ELF-1 (cell line): ENCODE data around the gene SLX1A.
A peak's percentile ranks its signal among the peaks of the same experiment; 100 is the strongest.
"Not testable (repeated sequence)": the region's sequence is repeated elsewhere in the genome, so short reads cannot be mapped to it uniquely, and the experiment has no call there.

Source experiments
- DNase-seq: peaks from one replicate; pipeline ENCODE4 v3.0.0-alpha.2; 2016; ENCODE audit warnings: low read depth, low spot score

SLX1A gene

DNA sequence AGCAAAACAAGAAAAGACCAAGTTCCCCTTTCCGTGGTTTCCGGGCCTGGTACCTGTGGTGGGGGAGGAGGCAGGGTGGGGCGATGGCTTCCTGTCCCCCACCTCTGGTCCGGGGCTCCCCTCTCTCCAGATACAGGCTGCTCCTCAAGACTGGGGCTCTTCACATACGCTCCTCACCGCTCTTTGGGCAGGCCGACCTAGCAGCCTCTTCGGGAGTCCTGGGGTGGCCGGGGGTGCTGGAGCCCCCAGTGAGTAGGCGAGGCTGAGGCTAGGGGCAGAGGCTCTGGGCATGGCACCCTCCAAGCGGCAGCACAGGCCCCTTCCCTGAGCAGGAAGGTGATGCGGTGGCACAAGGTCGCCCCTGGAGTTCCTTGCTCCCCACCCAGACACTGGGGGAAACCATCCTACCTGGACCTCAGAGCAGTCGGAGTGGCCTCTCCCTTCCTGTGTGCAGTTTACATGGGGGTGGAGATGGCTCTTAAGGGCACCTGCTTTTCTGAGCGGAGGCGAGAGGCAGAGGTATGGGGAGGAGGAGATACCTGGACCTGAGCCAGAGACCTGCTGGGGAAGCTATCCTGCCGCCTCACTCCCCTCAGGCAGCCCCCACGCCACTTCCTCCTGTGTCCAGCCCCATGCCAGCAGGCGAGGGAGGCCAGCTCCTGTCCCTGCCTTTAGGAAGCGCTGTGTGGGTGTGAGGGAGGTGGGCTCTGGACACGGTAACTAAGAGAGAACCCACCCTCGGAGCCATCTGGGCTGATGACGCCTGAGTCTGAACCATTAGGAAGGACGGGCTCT lies 9.4 kb upstream of the SLX1A start:
- DNase-seq: no peak

DNA sequence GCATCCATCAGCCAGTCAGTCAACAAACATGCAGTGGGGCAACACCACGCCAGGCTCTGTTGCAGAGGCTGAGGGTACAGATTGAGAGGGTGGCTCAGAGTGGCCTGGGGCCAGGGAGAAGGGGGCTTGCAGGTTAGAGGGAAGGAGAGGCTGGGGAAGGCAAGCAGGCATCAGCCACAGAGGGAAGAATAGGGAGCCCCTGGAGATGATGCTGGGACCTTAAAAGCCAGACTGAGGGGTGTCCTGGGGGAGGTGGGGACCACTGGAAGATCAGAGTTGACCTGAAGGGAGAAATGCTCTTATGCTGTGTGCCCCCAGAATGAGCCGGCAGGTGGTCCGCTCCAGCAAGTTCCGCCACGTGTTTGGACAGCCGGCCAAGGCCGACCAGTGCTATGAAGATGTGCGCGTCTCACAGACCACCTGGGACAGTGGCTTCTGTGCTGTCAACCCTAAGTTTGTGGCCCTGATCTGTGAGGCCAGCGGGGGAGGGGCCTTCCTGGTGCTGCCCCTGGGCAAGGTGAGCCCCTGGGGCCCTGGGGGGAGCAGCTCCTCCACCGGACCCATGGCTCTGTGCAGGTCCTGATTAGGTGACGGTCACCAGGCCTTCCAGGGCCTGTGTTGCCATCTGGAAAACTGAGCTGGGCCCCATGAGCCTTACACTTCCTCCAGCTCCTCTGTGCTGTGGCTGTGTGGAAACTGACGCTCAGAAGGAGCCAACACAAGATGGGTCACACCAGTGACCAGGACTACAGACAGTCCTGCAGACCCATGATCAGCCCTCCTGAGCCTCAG lies 8.6 kb upstream of the SLX1A start:
- no peak for DNase-seq

DNA sequence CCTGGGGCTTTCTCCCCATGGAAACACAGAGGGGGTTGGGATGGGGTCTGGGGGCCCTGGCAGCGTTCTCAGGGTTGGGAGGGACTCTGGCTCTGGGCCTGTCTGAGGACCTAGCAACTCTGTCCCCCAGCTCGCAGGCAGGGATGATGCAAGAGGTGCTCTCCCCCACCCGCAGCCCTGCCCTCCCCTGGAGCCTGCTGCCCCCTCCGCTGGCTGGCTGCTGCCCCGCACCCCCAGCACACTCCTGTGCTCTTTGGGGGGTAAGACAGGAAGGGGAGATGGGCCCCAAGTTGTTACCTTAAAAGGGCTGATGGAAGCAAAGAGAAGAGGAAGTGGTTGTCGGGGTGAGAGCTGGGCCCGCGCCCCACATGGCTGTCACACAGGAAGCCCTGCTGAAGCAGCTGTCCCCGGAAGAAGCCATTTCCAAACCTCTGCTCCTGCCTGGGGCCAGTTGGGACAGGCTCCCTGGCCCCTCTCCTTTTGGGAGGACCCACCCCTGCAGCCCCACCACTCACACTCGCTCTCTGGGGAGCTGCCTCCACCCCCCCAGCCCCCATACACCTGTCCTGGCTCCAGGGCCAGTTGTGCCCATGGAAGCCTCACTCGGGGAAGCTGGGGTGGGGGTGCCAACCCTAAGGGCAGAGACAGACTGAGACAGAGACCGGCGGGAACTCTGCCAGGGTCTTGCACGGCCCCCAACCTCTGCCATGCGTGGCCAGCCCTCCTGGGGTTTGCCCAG lies 7.8 kb upstream of the SLX1A start:
- DNase-seq: no peak

DNA sequence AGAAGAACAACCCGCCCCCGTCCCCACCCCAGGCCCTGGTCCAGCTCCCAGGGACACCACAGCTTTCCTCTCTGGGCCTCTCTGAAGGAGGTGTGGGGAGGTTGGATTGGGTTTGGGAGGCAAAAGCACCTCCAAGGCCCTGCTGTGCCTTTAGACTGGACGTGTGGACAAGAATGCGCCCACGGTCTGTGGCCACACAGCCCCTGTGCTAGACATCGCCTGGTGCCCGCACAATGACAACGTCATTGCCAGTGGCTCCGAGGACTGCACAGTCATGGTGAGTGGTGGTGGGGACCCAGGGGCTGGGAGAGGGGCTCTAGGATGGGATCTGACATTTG lies 7.3 kb upstream of the SLX1A start:
- no peak for DNase-seq

DNA sequence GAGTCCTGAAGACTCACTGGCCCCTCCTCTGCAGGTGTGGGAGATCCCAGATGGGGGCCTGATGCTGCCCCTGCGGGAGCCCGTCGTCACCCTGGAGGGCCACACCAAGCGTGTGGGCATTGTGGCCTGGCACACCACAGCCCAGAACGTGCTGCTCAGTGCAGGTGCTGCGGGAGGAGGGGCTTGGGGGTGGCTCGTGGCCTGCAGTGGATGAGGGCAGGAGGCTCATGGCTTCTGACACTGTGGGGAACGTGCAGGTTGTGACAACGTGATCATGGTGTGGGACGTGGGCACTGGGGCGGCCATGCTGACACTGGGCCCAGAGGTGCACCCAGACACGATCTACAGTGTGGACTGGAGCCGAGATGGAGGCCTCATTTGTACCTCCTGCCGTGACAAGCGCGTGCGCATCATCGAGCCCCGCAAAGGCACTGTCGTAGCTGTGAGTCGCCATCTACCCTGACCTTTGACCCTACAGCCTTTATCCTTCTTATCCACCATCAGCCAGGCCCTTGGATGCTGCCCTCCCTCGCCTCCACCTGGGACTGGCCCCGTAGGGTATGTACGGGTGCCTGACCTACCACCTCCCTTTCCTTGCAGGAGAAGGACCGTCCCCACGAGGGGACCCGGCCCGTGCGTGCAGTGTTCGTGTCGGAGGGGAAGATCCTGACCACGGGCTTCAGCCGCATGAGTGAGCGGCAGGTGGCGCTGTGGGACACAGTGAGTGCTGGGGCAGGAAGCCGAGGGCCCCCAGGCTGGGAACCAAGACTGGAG lies 6.7 kb upstream of the SLX1A start:
- peak; percentile 75 for DNase-seq

DNA sequence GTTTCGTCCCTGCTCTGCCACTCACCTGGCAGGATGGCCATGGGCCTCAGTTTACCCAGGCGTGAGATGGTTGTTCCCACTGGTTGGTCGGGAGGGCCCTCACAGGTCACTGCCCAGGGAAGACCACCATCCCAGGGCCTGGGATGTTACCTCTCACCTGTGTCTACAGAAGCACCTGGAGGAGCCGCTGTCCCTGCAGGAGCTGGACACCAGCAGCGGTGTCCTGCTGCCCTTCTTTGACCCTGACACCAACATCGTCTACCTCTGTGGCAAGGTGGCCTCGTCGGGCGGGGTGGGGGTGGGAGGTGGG lies 6.2 kb upstream of the SLX1A start:
- DNase-seq: no peak

DNA sequence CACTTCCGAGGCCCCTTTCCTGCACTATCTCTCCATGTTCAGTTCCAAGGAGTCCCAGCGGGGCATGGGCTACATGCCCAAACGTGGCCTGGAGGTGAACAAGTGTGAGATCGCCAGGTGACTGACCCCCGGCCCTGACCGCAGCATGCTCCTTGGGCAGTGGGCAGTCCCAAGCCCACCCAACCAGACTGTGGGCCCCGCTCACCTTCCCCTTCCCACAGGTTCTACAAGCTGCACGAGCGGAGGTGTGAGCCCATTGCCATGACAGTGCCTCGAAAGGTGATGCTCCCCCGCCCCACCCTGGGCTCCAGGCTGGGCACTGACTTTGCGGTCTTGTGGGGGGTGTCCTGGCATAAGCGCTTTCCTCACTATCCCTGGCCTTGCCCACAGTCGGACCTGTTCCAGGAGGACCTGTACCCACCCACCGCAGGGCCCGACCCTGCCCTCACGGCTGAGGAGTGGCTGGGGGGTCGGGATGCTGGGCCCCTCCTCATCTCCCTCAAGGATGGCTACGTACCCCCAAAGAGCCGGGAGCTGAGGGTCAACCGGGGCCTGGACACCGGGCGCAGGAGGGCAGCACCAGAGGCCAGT lies 5.6 kb upstream of the SLX1A start:
- no peak for DNase-seq

DNA sequence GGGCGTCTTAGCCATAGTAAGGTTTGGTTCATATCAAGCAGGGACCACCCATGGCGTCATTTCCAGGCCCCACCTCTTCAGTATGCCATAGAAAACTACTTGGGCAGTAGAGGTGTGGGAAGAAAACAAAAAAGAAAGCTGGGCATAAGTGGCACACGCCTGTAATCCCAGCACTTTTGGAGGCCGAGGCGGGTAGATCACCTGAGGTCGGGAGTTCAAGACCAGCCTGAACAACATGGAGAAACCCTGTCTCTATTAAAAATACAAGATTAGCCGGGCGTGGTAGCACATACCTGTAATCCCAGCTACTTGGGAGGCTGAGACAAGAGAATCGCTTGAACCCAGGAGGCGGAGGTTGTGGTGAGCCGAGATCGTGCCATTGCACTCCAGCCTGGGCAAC lies 2.5 kb upstream of the SLX1A start:
- DNase-seq: not testable (repeated sequence)

DNA sequence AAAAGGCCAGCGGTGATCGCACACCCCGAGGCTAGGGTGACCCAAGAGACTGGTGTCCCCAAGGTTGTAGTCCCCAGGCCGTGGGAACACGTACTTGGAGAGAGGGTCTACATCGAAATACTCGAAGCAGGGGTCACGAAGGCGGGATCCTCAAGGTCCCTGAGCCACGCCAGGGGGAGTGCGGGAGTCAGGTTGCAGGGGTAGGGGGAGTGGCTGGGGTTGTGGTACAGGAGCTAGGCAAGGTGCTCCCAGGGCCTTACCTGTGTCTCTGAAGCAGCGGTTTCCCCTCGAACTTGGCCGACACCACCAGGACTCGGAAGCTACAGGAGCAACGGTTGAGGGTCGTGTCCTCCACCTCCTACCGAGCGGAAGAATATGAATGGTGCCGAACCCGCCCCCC lies 577 bp upstream of the SLX1A start:
- not testable (repeated sequence) for DNase-seq

DNA sequence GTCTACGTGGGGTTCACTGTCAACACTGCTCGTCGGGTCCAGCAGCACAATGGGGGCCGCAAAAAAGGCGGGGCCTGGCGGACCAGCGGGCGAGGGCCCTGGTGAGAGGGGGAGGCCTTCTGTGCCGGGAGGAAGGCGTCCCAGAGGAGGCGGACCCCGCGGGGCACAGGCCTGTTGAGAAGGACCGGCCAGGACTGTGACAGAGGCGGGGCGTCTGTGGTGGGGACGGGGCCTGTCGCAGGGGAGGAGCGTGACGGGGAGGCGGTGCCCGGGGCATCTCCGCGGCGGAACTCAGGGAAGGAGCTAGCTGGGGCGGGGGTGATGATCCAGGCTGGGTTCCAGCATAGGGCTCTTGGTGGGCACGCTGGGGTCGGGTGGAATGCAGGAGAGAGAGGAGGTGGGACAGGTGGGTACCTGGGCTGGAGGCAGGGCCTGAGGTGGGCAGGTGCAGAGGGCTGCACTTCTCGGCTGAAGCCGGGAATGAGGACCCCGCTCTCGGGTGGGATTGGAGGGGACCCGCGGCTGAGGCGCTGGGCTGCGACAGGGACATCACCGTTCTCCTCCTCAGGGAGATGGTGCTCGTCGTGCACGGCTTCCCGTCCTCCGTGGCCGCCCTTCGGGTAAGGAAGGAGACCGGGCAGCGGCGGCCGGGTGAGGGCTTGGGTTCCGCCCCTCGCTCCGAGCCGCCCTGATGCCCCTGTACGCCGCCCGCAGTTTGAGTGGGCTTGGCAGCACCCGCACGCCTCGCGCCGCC lies 674 bp downstream of the SLX1A start:
- not testable (repeated sequence) for DNase-seq

DNA sequence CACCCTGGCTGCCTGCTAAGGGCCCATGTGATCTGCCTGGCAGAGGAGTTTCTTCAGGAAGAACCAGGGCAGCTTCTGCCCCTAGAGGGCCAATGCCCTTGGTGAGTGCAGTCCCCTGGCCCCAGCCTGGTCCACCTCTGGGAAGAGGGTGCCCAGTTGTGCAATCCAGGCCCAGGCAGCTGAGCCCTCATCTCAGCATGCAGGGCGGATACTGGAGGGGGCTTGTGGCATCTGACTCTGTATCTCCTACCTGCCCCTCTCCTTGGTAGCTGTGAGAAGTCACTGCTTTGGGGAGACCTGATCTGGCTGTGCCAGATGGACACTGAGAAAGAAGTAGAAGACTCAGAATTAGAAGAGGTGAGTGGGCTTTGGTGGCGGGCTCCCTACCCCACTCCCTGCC lies 3.3 kb downstream of the SLX1A start:
- DNase-seq: not testable (repeated sequence)

DNA sequence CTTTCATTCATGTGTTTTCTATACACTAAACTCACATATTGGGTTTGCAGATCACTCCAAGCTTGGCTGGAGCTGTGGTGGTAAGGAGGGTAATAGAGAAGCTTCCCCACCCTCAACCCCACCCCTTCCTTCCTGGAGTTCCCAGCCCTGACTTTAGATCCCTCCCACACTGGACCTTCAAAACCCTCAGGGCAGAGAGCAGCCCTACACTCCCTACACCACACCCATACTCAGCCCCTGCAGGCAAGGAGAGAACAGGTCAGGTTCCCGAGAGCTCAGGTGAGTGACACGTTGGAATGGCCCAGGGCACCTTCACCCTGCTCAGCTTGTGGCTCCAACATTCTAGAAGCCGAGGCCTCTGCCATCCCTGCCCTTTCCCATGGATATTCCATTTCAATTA lies 5.4 kb downstream of the SLX1A start, which contains the start of gene SULT1A3:
TSS of gene SULT1A3 (plus strand) at position 207 of the 400 bp plus-strand sequence. CDS start 1,474 bp downstream, outside the sequence.
- DNase-seq: not testable (repeated sequence)

DNA sequence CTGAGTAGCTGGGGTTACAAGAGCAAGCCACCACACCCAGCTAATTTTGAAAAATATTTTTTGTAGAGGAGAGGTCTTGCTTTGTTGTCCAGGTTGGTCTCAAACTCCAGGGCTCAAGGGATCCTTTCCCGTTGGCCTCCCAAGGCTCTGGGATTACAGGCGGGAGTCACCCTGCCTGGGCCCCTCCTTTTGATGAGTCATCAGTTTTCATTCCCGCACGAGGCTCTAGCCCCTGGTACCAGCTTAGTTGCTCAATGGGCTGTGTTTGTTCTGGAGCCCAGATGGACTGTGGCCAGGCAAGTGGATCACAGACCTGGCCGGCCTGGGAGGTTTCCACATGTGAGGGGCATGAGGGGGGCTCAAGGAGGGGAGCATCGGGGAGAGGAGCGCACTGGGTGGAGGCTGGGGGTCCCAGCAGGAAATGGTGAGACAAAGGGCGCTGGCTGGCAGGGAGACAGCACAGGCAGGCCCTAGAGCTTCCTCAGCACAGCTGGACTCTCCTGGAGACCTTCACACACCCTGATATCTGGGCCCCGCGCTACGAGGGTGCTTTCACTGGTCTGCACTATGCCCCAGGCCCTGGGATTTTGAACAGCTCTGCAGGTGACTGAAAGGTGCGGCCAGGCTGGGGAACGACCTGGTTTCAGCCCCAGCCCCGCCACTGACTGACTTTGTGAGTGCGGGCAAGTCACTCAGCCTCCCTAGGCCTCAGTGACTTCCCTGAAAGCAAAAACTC lies 6.1 kb downstream of the SLX1A start:
- DNase-seq: not testable (repeated sequence)

DNA sequence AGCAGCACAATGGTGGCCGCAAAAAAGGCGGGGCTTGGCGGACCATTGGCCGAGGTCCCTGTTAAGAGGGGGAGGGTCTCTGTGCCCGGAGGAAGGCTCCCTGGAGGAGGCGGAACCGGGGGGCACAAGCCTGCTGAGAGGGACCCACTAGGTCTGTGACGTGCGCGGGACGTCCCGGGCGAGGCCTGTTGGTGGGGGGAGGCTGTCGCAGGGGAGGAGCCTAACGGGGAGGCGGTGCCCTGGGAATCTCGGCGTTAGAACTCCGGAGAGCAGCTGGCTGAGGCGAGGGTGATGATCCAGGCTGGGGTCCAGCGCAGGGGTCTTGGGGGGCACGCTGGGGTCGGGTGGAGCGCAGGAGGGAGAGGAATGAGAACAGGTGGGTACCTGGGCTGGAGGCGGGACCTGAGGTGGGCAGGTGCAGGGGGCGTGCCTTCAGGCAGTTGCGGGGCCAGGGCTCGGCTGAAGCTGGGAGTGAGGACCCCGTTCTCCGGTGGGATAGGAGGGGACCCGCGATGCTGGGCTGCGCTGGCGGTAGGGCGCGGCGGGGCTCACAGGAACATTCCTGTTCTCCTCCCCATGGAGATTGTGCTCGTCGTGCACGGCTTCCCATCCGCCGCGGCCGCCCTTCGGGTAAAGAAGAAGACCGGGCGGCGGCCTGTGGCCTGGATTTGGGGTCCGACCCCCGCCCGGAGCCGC lies 12.0 kb downstream of the SLX1A start:
- DNase-seq: not testable (repeated sequence)

DNA sequence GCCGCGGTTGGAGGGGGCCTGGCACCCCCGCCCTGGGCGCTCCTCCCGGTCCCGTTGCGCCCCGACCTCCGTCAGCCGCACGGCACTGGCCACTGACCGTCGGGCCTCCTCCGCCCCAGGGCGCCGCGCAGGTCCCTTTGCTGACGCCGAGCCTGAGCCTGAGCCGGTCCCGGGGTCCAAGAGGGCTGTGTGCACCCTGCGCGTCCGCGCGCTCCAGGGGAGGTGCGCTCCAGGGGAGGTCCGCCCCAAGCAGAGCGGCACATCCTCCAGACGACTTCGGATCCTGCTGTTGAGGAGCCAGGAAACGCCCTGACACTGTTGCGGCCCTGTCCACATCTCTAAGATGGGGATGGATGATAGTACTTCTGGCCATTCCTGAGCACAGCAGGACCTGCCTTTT lies 12.6 kb downstream of the SLX1A start:
- not testable (repeated sequence) for DNase-seq

DNA sequence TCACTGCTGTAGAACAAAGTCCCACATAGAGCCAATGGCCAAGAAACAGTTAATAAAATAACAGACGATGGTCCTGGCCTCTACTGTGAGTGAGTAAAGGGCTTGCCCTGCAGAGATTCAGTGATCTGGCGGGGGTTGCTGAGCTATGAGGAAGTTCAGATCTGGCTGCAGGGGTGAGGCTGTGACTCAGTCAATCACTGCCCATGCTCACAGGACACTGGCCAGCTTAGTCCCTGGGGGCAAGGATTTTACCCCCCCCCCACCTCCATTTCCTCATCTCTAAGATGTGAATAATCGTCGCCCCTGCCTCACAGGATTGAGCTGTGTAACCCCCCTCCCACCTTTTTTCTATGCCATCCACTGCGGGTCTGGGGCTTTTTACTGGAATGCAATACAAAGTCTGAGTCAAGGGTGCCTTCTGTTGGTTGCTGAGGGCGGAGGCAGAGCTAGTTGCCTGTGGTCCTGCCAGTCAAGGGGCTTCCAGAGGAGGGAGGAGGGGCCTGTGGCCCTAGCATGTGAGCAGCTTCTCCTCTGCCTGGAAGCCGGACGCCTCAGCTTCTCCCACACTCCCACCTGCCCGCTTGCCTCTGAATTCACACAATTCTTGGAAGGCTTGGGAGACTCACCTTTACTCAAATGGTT lies 13.5 kb downstream of the SLX1A start:
- DNase-seq: not testable (repeated sequence)

DNA sequence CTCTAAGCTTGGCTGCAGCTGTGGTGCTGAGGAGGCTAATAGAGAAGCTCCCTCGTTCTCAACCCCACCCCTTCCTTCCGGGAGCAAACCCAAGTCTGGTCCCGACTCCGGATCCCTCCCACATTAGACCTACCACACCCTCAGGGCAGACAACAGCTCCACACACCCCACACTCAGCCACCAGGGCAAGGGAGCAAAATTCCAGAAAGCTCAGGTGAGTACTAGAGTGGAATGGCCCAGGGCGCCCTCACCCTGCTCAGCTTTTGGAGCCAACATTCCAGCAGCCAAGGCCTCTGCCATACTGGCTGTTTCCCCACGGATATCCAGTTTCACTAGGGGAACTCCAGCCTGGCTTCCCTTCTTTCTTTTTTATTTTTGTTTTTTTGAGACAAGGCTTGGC lies 15.4 kb downstream of the SLX1A start:
- not testable (repeated sequence) for DNase-seq

DNA sequence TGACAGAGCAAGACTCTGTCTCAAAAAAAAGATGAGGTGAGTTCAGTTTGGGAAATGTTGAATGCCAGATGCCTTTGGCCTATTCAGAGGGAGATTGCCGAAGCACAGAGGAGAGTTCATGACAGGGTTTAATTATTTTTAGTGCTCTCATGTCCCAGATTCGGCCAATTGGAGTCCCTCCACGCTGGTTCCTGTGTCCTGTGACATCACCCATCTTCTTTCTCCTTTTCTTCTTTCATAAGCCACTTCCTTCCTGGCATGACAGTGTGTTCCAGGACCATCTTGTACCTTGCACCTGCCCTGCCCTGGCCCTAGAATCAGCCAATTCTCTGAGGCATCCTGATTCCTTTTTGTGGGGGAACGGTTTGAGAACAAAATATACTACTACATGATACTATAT lies 17.7 kb downstream of the SLX1A start:
- DNase-seq: not testable (repeated sequence)

DNA sequence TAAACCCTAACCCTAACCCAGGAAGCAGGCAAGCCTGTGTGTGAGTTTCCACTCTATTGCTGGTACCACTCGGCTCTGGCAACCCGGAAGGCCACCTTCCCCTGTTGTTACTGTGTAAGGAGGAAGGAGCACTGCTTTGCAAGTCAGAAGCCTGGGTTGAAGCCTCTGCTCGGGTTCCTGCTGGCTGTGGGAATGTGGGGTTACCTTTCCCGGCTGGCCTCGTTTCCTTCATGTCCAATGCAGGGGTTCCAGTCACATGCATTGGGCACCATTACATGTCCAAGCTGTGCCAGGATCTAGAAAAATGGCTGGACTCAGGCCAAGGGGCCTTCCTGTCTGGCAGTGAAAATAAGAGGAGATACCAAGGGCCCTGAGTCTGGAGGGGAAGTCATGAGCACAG lies 23.4 kb downstream of the SLX1A start:
- DNase-seq: not testable (repeated sequence)
